Pancreas (tissue), 10 donors: ENCODE measurements around the gene LRRC45. TPM values are rescaled to one million over a fixed set of nuclear protein-coding genes. Genes with fewer than 3 reads are reported as not detected.
A peak's percentile ranks its signal among the peaks of the same experiment; 100 is the strongest.

Experiments
- ATAC-seq, 4 donors: fragments of 200-7000 bp; cut with Tn5 transposase; one replicate each; pipeline versions ENCODE4 v1.8.0 to v1.9.1; 2020; ENCODE audit warnings: mild to moderate bottlenecking in 4 of 4, moderate library complexity in 4 of 4
- DNase-seq, 6 donors: peaks; one replicate each; pipeline ENCODE4 v3.0.0-alpha.2; 2020
- FAIRE-seq: peaks from 2 replicates; lab custom pipeline; 2012; peaks lifted over from hg19 to GRCh38; lab: Jason Lieb, UNC
- H3K27ac ChIP-seq, 4 donors: fragments of 200-600 bp; sonication (generic); 1 replicate in 3 of 4; 2 replicates in 1 of 4; pipeline versions ENCODE4 v1.5.0 to v1.8.0; 2020
- H3K27me3 ChIP-seq, 4 donors: fragments of 200-600 bp; one replicate each; pipeline ENCODE4 v1.8.0; 2021
- H3K36me3 ChIP-seq, 3 donors: fragments of 200-600 bp; sonication (generic) in 1 of 3; one replicate each; pipeline versions ENCODE4 v1.5.0 to v1.8.0; 2020 to 2021
- H3K4me1 ChIP-seq, 3 donors: fragments of 200-600 bp; one replicate each; pipeline ENCODE4 v1.8.0; 2021
- H3K4me3 ChIP-seq, 4 donors: fragments of 200-600 bp; sonication (generic) in 2 of 4; one replicate each; pipeline versions ENCODE4 v1.5.0 to v1.8.0; 2020 to 2021
- H3K9me3 ChIP-seq, 4 donors: fragments of 200-600 bp; one replicate each; pipeline ENCODE4 v1.8.0; 2021
- WGBS, 2 donors: extraction: QIAGEN DNeasy Blood & Tissue Kit; methylation state at CpG; one replicate each; pipeline ENCODE4 v1.1.7; 2013; 5-methylcytosine and 5-hydroxymethylcytosine counted together
- intact Hi-C, 3 donors: fragments of 100-400 bp; cut with DNase I; formaldehyde crosslinking; loops; one replicate each; pipeline versions ENCODE4 v1.11.1 to v1.14.2; 2022
- polyA plus RNA-seq, 2 donors: library from polyadenylated mRNA; stranded (reverse); fragments of 200-250 nt; gene quantifications; one replicate each; pipeline ENCODE4 v1.2.3, GENCODE V29; 2013
- total RNA-seq, 6 donors: library from RNA; stranded (reverse); fragmentation: NEBNext Ultra II Directional in 4 of 6; extraction: Animal tissue kit (Norgen Biotek cat#: 25700) in 4 of 6; gene quantifications; one replicate each; pipeline versions ENCODE4 v1.2.1 to v1.2.4, GENCODE V29; 2021 to 2023
- TF ChIP-seq, protein P1 (sequence below), 4 donors: fragments of 200-600 bp; sonication (generic) in 3 of 4; IDR thresholded peaks; one replicate each; pipeline versions ENCODE4 v1.5.0 to v1.8.0; 2021; ENCODE audit warnings: antibody characterized with exemption in 4 of 4
- donor health status: healthy with polysubstance abuse.
- donor health status: DM: no; HTN: no; CAD: no; lungs with moderate emphysema.
- donor health status: DM: no; HTN: no; CAD: no.
- donor health status: control.
- donor health status: control.
- donor health status: Bipolar disorder and iron deficiency.
- donor health status: DM: yes; HTN: yes; CAD: no.
- donor health status: DM: no; HTN: no; CAD: no.
- donor health status: DM: no; HTN: no; CAD: no.
- donor health status: DM: yes; HTN: yes; CAD: no.

The LRRC45 gene
- total and polyA plus RNA-seq, 8 donors: 5.3 to 21.6 (median 7.0) TPM

DNA sequence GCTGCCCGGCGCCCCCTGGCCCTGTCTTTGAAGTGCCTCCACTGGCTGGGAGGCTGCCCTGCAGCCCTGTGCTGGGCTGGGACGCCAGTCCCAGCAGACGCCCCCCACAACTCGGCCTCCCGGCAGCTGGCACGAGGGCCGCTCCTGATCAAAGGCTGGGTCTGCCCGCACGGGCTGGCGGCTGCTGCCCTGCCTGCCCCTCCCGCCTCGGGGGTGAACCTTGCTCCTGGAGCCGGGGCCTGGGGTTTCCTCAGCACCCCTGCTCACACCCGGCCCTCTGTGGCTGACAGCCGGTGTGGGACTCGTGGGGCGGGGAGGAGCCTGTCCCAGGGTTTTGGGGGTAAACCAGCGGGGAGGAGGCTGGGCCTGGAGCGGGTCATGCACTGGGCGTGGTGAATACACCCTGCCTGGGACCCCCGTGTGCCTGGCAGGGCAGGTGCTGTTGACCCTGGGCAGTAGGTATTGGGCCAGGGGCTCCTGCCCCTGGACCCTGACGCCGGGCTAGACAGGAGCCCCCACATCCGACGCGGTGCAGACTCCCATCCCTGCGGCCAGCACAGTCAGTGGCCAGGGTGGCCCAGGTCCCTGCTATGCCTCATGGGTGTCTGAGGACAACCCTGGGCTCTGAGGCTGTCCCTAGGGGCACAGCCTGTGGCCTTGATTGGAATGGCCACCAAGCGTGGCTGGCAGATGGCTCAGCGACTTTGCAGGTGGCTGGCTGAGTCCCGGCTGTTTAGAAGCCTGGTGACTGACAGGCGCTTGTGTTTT is 22.1 kb upstream of the LRRC45 start:
- Histone ChIP-seq H3K36me3 (no peaks in the 10 kb centered on the region), H3K4me1 (no peaks in the 10 kb centered on the region), H3K4me3 (no peak overlapping the region), H3K9me3 (no peaks in the 10 kb centered on the region), H3K27ac (no peak overlapping the region), H3K27me3 (no peaks in the 10 kb centered on the region)
- TF ChIP-seq, protein P1, sequence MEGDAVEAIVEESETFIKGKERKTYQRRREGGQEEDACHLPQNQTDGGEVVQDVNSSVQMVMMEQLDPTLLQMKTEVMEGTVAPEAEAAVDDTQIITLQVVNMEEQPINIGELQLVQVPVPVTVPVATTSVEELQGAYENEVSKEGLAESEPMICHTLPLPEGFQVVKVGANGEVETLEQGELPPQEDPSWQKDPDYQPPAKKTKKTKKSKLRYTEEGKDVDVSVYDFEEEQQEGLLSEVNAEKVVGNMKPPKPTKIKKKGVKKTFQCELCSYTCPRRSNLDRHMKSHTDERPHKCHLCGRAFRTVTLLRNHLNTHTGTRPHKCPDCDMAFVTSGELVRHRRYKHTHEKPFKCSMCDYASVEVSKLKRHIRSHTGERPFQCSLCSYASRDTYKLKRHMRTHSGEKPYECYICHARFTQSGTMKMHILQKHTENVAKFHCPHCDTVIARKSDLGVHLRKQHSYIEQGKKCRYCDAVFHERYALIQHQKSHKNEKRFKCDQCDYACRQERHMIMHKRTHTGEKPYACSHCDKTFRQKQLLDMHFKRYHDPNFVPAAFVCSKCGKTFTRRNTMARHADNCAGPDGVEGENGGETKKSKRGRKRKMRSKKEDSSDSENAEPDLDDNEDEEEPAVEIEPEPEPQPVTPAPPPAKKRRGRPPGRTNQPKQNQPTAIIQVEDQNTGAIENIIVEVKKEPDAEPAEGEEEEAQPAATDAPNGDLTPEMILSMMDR (IDR thresholded peaks at IDR 0.05): no peak
- DNase-seq: peak in 2 of 6 donors; percentile 28 to 69
- intact Hi-C loops: no loop called here
- no peak for FAIRE-seq
- no peak for ATAC-seq
- 83 to 85% methylated on average over 32 of the region's 32 CpGs for WGBS, 2 donors

DNA sequence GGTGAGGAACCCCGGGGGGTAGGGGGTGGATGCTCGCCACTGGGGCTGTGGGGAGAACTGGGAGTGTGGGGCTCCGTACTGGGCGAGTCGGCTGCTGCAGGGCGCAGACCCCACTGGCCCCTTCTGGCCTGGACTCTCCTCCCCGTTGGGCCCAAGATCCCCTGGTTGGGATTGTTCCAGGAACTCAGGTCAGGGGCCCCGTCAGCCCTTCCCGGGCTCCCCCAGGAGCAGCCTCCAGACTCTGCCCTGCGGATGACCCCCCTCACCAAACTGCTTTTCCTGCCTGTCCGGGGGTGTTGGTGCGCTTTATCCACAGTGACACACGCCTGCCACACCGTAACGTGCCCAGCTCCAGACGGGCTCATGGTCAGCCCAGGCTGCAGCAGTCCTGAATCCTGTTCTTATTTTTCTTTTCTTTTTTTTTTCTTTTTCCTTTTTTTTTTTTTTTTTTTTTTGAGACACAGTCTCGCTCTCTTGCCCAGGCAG is 21.5 kb upstream of the LRRC45 start:
- intact Hi-C loops: no loop called here
- Histone ChIP-seq H3K4me1 (no peaks in the 10 kb centered on the region), H3K4me3 (no peak overlapping the region), H3K9me3 (no peaks in the 10 kb centered on the region), H3K27ac (no peak overlapping the region), H3K27me3 (no peaks in the 10 kb centered on the region), H3K36me3 (no peaks in the 10 kb centered on the region)
- TF ChIP-seq, protein P1 (IDR thresholded peaks at IDR 0.05): no peak
- WGBS, 2 donors: 87 to 88% methylated on average over 15 to 17 of the region's 17 CpGs
- ATAC-seq (no peak), DNase-seq (peak in 1 of 6 donors; percentile 28), FAIRE-seq (no peak)

DNA sequence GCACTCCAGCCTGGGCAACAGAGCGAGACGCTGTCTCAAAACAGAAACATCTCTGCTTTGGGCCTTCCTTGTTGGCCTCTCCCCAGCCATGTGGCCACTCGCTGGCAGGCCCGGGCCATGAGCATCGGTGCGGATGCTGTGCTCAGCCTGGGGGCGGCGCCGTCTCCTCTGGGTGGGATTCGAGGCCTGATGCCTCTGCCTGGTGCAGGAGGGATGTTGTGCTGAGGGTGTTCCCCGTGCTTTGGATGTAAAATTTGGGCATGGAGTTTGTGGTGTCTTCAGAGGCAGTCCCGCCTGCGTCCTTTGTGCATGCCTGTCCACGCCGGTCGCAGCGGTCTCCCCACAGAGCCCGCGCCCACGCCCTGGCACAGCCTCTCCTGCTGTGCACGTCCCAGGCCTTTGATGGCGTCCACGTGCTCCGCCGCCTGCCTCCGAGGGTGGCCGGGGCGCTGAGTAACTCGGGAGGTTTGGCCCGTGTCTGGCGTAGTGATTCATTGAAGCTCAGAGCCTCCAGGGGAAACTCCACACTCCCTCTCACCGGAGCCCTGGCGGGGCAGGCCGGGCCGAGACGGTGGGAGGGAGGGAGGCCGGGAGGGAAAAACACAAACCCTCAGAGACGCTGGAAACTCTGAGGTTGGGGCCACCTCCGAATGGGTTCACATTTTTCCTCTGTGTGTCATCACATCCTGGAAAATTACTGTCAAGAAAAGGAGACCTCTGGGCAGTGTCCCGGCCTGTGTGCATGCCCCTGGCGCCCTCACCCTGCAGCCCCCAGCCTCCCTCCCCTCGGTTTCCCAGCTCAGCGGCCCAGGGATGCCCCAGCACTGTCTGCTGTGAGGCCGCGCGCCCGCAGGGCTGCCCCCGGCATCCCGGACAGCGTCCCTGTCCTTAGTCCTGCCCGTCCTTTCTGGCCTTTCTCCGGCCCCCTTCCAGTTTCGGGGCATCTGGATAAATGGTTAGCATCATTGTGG is 19.4 kb upstream of the LRRC45 start:
- no peak overlapping the region for H3K4me3 ChIP-seq
- no peaks in the 10 kb centered on the region for H3K9me3 ChIP-seq
- no peaks in the 10 kb centered on the region for H3K27me3 ChIP-seq
- no peaks in the 10 kb centered on the region for H3K36me3 ChIP-seq
- H3K27ac ChIP-seq: no peak overlapping the region
- FAIRE-seq (no peak), ATAC-seq (peak in 3 of 4 donors; percentile 49 to 67 (median 63)), DNase-seq (no peak)
- WGBS, 2 donors: 86% methylated on average over 53 of the region's 53 CpGs
- TF ChIP-seq, protein P1 (IDR thresholded peaks at IDR 0.05): no peak
- H3K4me1 ChIP-seq: no peaks in the 10 kb centered on the region
- intact Hi-C loops: no loop called here

DNA sequence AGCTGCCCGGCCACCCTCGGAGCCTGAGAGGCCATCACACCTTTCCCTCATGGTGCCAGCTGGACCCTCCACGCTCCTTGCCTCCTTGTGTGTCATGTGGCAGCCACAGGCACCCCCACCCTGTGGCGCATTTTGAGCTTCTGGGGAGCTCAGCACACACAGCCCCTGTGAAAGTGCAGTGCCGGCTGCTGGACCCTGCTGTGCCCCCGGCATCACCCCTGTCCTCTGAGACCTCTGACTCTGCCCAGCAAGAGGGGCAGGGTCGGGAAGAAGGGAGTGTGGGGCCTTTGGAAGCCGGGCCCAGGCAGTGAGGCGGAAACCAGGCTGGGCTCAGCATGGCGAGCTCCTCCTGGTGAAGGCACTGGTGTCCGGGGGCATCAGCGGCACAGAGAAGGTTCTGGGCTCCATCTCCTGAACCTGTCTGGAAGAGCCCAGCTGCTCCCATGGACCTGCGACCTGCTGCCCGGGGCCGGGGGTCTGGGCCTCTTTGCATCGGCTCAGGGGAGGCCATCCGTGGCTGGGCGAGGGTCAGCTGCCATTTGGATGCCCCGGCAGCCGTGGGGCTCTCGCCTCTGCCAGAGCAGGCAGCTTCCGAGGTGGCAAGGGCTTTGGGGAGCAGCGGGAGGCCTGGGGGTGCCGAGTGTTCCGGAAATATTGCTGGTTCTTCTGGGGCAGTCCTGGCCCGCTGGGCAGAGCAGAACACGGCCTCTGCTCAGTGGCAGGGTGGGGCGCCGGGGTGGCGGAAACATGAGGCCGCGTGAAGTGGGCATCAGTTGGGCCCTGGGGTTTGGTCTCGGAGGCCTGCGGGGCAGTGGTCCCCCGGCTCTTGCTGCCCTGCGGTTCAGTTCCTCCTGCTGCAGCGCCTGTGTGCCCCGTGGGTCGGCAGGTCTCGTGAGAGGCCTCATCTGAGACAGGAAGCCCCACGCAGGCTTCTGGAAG is 18.3 kb upstream of the LRRC45 start:
- DNase-seq (no peak), ATAC-seq (no peak), FAIRE-seq (no peak)
- TF ChIP-seq, protein P1 (IDR thresholded peaks at IDR 0.05): no peak
- intact Hi-C loops: no loop called here
- Histone ChIP-seq H3K27ac (no peak overlapping the region), H3K4me1 (no peaks in the 10 kb centered on the region), H3K27me3 (no peaks in the 10 kb centered on the region), H3K9me3 (no peaks in the 10 kb centered on the region), H3K36me3 (no peaks in the 10 kb centered on the region), H3K4me3 (no peak overlapping the region)
- 92 to 94% methylated on average over 39 to 41 of the region's 41 CpGs for WGBS, 2 donors
